HepG2 (cell line): Measurements from ENCODE around the gene PDCD2L. TPM values are rescaled to one million over a fixed set of nuclear protein-coding genes. Genes with fewer than 3 reads are reported as not detected.

Experiments used
- ATAC-seq: fragments of 200-7000 bp; cut with Tn5 transposase; 3 replicates; pipeline ENCODE4 v1.9.1; 2020; ENCODE audit warnings: mild to moderate bottlenecking, moderate library complexity
- BruUV-seq: library from RNA; stranded (reverse); fragments of 400-500 nt; replicated peaks from 2 replicates; lab custom pipeline; 2021; lab: Mats Ljungman, UMichigan
- CTCF ChIA-PET: fragments of 300-600 bp; formaldehyde crosslinking; extraction: SDS; loops from one replicate; lab custom pipeline; 2021; ENCODE audit warnings: low total read pairs, inconsistent platforms, low intra/inter-chr PET ratio; lab: Yijun Ruan, JAX
- POLR2A ChIA-PET: fragments of 350-600 bp; sonication (Branson Sonifier 250); formaldehyde crosslinking; loops from one replicate; lab custom pipeline; 2020; ENCODE audit warnings: antibody characterized with exemption, inconsistent platforms; lab: Yijun Ruan, JAX
- DNase-seq: peaks from one replicate; pipeline ENCODE4 v3.0.0-alpha.2; 2015; ENCODE audit warnings: low spot score
- FAIRE-seq: peaks from 3 replicates; lab custom pipeline; 2011; peaks lifted over from hg19 to GRCh38; lab: Jason Lieb, UNC
- H2AFZ ChIP-seq: one replicate; pipeline ENCODE4 v1.6.1; 2011; ENCODE audit warnings: low read length, inconsistent platforms
- H3K27ac ChIP-seq: fragments of 300-600 bp; 3 replicates; pipeline ENCODE4 v1.8.0; 2011; ENCODE audit warnings: mixed run types, mild to moderate bottlenecking, mixed read lengths, low read length, inconsistent platforms; ENCODE audit not compliant: insufficient read depth; ENCODE audit errors: extremely low read length
- H3K27me3 ChIP-seq, 2 experiments: fragments of 200-600 bp in 1 of 2; 2 replicates in 1 of 2; 3 replicates in 1 of 2; pipeline versions ENCODE4 v1.6.0 to v1.8.0; 2011; ENCODE audit warnings: low read length in 2 of 2, mild to moderate bottlenecking in 2 of 2, moderate library complexity in 2 of 2, inconsistent platforms in 1 of 2; ENCODE audit not compliant: insufficient read depth in 2 of 2, control insufficient read depth in 1 of 2
- H3K36me3 ChIP-seq, 2 experiments: fragments of 200-600 bp in 1 of 2; replicated peaks in 1 of 2; 2 replicates in 1 of 2; 3 replicates in 1 of 2; pipeline versions ENCODE4 v1.5.1 to v1.8.0; 2011; ENCODE audit warnings: low read length in 2 of 2, inconsistent platforms in 1 of 2; ENCODE audit not compliant: insufficient read depth in 2 of 2, control insufficient read depth in 1 of 2
- H3K4me1 ChIP-seq: 2 replicates; pipeline ENCODE4 v1.5.1; 2012; ENCODE audit warnings: low read length, inconsistent platforms; ENCODE audit not compliant: insufficient read depth
- H3K4me2 ChIP-seq: 2 replicates; pipeline ENCODE4 v1.6.0; 2011; ENCODE audit warnings: low read depth, low read length, inconsistent platforms
- H3K4me3 ChIP-seq, 3 experiments: fragments of 200-600 bp in 1 of 3; sonication (generic), shearing (Covaris generic) in 1 of 3; replicated peaks in 1 of 3; 2 replicates each; pipeline ENCODE4 v1.5.1; 2011 to 2016; ENCODE audit warnings: low read length in 3 of 3, inconsistent platforms in 2 of 3, low read depth in 2 of 3, mild to moderate bottlenecking in 2 of 3, control low read depth in 1 of 3, mixed read lengths in 1 of 3; ENCODE audit not compliant: insufficient read depth in 1 of 3
- H3K79me2 ChIP-seq: one replicate; pipeline ENCODE4 v1.6.1; 2011; ENCODE audit warnings: low read length, inconsistent platforms; ENCODE audit not compliant: insufficient read depth
- H3K9ac ChIP-seq: 2 replicates; pipeline ENCODE4 v1.6.0; 2011; ENCODE audit warnings: mild to moderate bottlenecking, low read depth, low read length, inconsistent platforms; ENCODE audit not compliant: insufficient read depth
- H3K9me3 ChIP-seq: 2 replicates; pipeline ENCODE4 v1.5.1; 2012; ENCODE audit warnings: mild to moderate bottlenecking, low read length
- H4K20me1 ChIP-seq: 2 replicates; pipeline ENCODE4 v1.6.0; 2011; ENCODE audit warnings: inconsistent platforms, mild to moderate bottlenecking, low read length, moderate library complexity; ENCODE audit not compliant: insufficient read depth
- FOXO1 ChIP-seq: sonication (generic); formaldehyde crosslinking; IDR thresholded peaks from 2 replicates; pipeline ENCODE4 v1.4.0; 2020; ENCODE audit warnings: missing genetic modification reagents
- SOX13 ChIP-seq, 3 experiments: fragments of 450-650 bp in 1 of 3; sonication (generic) in 1 of 3; formaldehyde crosslinking in 1 of 3; IDR thresholded peaks in 2 of 3; conservative IDR thresholded peaks in 1 of 3; 2 replicates each; pipeline versions ENCODE4 v1.5.0 to v1.6.1; 2016 to 2020; ENCODE audit warnings: antibody characterized with exemption in 1 of 3, mild to moderate bottlenecking in 1 of 3, missing compliant biosample characterization in 1 of 3, missing genetic modification reagents in 1 of 3, moderate library complexity in 1 of 3
- TGIF2 ChIP-seq: IDR thresholded peaks from 2 replicates; pipeline ENCODE4 v1.6.1; 2016; ENCODE audit warnings: control low read depth, missing compliant biosample characterization
- THAP11 ChIP-seq: IDR thresholded peaks from 2 replicates; pipeline ENCODE4 v1.6.1; 2016; ENCODE audit warnings: missing biosample characterization, missing genetic modification reagents
- ZNF383 ChIP-seq: sonication (generic); formaldehyde crosslinking; IDR thresholded peaks from 2 replicates; pipeline ENCODE4 v1.4.0; 2020; ENCODE audit warnings: missing genetic modification reagents, mild to moderate bottlenecking, borderline replicate concordance
- WGBS: methylation state at CpG from one replicate; pipeline ENCODE4 v1.1.6; 2017; ENCODE audit warnings: low lambda C conversion rate; 5-methylcytosine and 5-hydroxymethylcytosine counted together
- in situ Hi-C: cut with HindIII; loops from 2 replicates; pipeline ENCODE4 v1.10.0; 2017; ENCODE audit warnings: low pct_unique_long_range_greater_than_20kb; ENCODE audit not compliant: extremely low pct_ligation_motif_present
- intact Hi-C: fragments of 100-400 bp; cut with micrococcal nuclease; formaldehyde crosslinking; loops from one replicate; pipeline ENCODE4 v1.10.0; 2022; ENCODE audit not compliant: unreplicated experiment
- polyA plus RNA-seq, 8 experiments: library from polyadenylated mRNA; depleted of rRNA in 3 of 8; stranded (reverse) in 7 of 8; unstranded in 1 of 8; fragments of >200 nt; fragmentation: Illumina TruSeq in 4 of 8; extraction: Trizol in 4 of 8; gene quantifications; 2 replicates each; pipeline versions ENCODE4 v1.2.1 to v1.2.3, GENCODE V29; 2011 to 2016; ENCODE audit warnings: low read depth in 4 of 8, missing spikeins in 1 of 8, mixed read lengths in 1 of 8; ENCODE audit not compliant: insufficient read depth in 1 of 8
- total RNA-seq, 5 experiments: library from RNA; depleted of rRNA; stranded (reverse); fragments of >200 nt; fragmentation: Illumina TruSeq; extraction: Trizol; gene quantifications; 2 replicates each; pipeline ENCODE4 v1.2.3, GENCODE V29; 2016; ENCODE audit warnings: low read depth in 1 of 5
- TF ChIP-seq, protein P1 (sequence below): sonication (generic); formaldehyde crosslinking; IDR thresholded peaks from 2 replicates; pipeline ENCODE4 v1.5.0; 2020; ENCODE audit warnings: mild to moderate bottlenecking, missing genetic modification reagents
- TF ChIP-seq, protein P2 (sequence below): sonication (generic); formaldehyde crosslinking; IDR thresholded peaks from 2 replicates; pipeline ENCODE4 v1.5.1; 2020; ENCODE audit warnings: missing genetic modification reagents, mild to moderate bottlenecking, borderline replicate concordance
- TF ChIP-seq, protein P3 (sequence below): sonication (generic); formaldehyde crosslinking; IDR thresholded peaks from 2 replicates; pipeline ENCODE4 v1.4.0; 2020; ENCODE audit warnings: missing genetic modification reagents, borderline replicate concordance

The PDCD2L gene
- total and polyA plus RNA-seq, 2 of the 13 experiments (the other 11 are each of a cell fraction or from before 2014, with no cell fraction given): 29.3 to 35.2 TPM

DNA sequence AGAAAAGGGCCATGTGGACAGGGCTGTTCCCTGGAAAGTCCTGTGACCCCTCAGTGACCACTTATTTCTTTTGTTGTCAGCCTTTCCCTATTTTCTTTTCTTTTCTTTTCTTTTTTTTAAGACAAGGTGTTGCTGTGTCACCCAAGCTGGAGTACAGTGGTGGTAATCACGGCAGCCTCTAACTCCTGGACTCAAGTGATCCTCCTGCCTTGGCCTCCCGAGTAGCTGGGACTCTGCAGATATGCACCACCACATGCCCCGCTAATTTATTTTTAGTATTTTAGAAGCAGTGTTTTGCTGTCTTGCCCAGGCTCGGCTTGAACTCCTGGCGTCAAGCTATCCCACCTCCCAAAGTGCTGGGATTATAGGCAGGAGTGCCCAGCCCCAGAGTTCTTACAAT, 40.3 kb upstream of the PDCD2L start:
- no peak for FAIRE-seq
- H3K4me2 ChIP-seq: peak overlapping the region; percentile 87
- BruUV-seq: no TSS peak
- ChIA-PET POLR2A (no interaction called here), CTCF (no interaction called here)
- no peaks in the 10 kb centered on the region for H3K9me3 ChIP-seq
- DNase-seq: no peak
- TF ChIP-seq, protein P1, sequence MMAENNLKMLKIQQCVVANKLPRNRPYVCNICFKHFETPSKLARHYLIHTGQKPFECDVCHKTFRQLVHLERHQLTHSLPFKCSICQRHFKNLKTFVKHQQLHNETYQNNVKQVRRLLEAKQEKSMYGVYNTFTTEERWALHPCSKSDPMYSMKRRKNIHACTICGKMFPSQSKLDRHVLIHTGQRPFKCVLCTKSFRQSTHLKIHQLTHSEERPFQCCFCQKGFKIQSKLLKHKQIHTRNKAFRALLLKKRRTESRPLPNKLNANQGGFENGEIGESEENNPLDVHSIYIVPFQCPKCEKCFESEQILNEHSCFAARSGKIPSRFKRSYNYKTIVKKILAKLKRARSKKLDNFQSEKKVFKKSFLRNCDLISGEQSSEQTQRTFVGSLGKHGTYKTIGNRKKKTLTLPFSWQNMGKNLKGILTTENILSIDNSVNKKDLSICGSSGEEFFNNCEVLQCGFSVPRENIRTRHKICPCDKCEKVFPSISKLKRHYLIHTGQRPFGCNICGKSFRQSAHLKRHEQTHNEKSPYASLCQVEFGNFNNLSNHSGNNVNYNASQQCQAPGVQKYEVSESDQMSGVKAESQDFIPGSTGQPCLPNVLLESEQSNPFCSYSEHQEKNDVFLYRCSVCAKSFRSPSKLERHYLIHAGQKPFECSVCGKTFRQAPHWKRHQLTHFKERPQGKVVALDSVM (CRISPR knock-in tag): peak; percentile 94
- TF ChIP-seq ZNF383 (CRISPR knock-in tag): no peak
- TF ChIP-seq, protein P2, sequence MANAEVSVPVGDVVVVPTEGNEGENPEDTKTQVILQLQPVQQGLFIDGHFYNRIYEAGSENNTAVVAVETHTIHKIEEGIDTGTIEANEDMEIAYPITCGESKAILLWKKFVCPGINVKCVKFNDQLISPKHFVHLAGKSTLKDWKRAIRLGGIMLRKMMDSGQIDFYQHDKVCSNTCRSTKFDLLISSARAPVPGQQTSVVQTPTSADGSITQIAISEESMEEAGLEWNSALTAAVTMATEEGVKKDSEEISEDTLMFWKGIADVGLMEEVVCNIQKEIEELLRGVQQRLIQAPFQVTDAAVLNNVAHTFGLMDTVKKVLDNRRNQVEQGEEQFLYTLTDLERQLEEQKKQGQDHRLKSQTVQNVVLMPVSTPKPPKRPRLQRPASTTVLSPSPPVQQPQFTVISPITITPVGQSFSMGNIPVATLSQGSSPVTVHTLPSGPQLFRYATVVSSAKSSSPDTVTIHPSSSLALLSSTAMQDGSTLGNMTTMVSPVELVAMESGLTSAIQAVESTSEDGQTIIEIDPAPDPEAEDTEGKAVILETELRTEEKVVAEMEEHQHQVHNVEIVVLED: no peak
- in situ Hi-C loops (no loop called here), intact Hi-C loops (loop anchor here (2.0 kb wide), 1 partner anchor 65 kb away; the partner anchor contains the start of gene UBA2)
- peaks cover 84% of the 10 kb centered on the region for H3K4me1 ChIP-seq
- WGBS: 68% methylated on average over 5 of the region's 5 CpGs
- H3K27ac ChIP-seq: no peak overlapping the region
- H3K36me3 ChIP-seq: peaks cover 12 to 26% of the 10 kb centered on the region in 2 experiments
- H2AFZ ChIP-seq: no peak overlapping the region
- peaks cover 38% of the 10 kb centered on the region for H3K79me2 ChIP-seq
- H4K20me1 ChIP-seq: peaks cover 18% of the 10 kb centered on the region
- no peaks in the 10 kb centered on the region for H3K27me3 ChIP-seq
- no peak for ATAC-seq
- peak overlapping the region in 1 of 3 experiments; percentile 87; a peak in 1 of 6 replicates for H3K4me3 ChIP-seq
- peak overlapping the region; percentile 60; the same call in 1 of the 2 replicates for H3K9ac ChIP-seq

DNA sequence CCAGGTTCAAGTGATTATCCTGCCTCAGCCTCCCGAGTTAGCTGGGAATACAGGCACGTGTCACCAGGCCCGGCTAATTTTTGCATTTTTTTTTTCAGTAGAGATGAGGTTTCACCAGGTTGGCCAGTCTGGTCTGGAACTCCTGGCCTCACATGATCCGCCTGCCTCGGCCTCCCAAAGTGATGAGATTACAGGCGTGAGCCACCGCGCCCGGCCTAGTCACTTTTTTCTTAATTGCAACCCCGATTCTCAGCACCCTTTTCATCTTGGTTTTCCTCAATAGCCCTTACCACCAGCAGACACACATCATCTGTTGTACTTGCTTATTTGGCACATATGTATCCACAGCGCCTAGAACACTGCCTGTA, 39.8 kb upstream of the PDCD2L start:
- FAIRE-seq (no peak), ATAC-seq (no peak), DNase-seq (no peak)
- in situ Hi-C loops: no loop called here
- peak overlapping the region; percentile 60 for H3K9ac ChIP-seq
- H3K27me3 ChIP-seq: no peaks in the 10 kb centered on the region
- 33% methylated on average over 11 of the region's 11 CpGs for WGBS
- H3K4me2 ChIP-seq: peak overlapping the region; percentile 87
- H3K79me2 ChIP-seq: peaks cover 38% of the 10 kb centered on the region
- peak overlapping the region; percentile 87 to 95 (median 89) for H3K4me3 ChIP-seq
- intact Hi-C loops: no loop called here
- H3K9me3 ChIP-seq: no peaks in the 10 kb centered on the region
- peaks cover 12 to 31% of the 10 kb centered on the region in 2 experiments for H3K36me3 ChIP-seq
- peaks cover 19% of the 10 kb centered on the region for H4K20me1 ChIP-seq
- ChIA-PET POLR2A (interaction anchor here (1.8 kb wide), 1 partner anchor 17 kb away, joined by 4 read pairs; no protein-coding TSS in a partner anchor), CTCF (no interaction called here)
- BruUV-seq: no TSS peak
- H2AFZ ChIP-seq: no peak overlapping the region
- H3K27ac ChIP-seq: peak overlapping the region; percentile 56
- peaks cover 87% of the 10 kb centered on the region for H3K4me1 ChIP-seq
- TF ChIP-seq FOXO1 (CRISPR knock-in tag) (0 out of 2 replicates have a peak, but pooled peaks have one; percentile 11), TGIF2 (CRISPR knock-in tag) (0 out of 2 replicates have a peak, but pooled peaks have one; percentile 6), THAP11 (CRISPR knock-in tag) (no peak), SOX13 (IDR thresholded peaks at IDR 0.05) (no peak), SOX13 (CRISPR knock-in tag; conservative IDR thresholded peaks at IDR 0.05 in 1 of 2, IDR thresholded peaks at IDR 0.05 in 1 of 2) (peak in 1 of 2 experiments; percentile 5; a peak in 1 of 4 replicates)
- TF ChIP-seq, protein P3, sequence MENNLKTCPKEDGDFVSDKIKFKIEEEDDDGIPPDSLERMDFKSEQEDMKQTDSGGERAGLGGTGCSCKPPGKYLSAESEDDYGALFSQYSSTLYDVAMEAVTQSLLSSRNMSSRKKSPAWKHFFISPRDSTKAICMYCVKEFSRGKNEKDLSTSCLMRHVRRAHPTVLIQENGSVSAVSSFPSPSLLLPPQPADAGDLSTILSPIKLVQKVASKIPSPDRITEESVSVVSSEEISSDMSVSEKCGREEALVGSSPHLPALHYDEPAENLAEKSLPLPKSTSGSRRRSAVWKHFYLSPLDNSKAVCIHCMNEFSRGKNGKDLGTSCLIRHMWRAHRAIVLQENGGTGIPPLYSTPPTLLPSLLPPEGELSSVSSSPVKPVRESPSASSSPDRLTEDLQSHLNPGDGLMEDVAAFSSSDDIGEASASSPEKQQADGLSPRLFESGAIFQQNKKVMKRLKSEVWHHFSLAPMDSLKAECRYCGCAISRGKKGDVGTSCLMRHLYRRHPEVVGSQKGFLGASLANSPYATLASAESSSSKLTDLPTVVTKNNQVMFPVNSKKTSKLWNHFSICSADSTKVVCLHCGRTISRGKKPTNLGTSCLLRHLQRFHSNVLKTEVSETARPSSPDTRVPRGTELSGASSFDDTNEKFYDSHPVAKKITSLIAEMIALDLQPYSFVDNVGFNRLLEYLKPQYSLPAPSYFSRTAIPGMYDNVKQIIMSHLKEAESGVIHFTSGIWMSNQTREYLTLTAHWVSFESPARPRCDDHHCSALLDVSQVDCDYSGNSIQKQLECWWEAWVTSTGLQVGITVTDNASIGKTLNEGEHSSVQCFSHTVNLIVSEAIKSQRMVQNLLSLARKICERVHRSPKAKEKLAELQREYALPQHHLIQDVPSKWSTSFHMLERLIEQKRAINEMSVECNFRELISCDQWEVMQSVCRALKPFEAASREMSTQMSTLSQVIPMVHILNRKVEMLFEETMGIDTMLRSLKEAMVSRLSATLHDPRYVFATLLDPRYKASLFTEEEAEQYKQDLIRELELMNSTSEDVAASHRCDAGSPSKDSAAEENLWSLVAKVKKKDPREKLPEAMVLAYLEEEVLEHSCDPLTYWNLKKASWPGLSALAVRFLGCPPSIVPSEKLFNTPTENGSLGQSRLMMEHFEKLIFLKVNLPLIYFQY (CRISPR knock-in tag): 0 out of 2 replicates have a peak, but pooled peaks have one; percentile 3
- TF ChIP-seq, all 625 proteins: peak for 4
